GM15510 (cell line): ENCODE data around the gene KY.

Experiments
- POLR2A ChIP-seq: IDR thresholded peaks from 3 replicates; pipeline ENCODE4 v1.6.1; 2011; ENCODE audit warnings: borderline replicate concordance; ENCODE audit not compliant: insufficient read length; ENCODE audit errors: extremely low read depth

The KY gene

DNA sequence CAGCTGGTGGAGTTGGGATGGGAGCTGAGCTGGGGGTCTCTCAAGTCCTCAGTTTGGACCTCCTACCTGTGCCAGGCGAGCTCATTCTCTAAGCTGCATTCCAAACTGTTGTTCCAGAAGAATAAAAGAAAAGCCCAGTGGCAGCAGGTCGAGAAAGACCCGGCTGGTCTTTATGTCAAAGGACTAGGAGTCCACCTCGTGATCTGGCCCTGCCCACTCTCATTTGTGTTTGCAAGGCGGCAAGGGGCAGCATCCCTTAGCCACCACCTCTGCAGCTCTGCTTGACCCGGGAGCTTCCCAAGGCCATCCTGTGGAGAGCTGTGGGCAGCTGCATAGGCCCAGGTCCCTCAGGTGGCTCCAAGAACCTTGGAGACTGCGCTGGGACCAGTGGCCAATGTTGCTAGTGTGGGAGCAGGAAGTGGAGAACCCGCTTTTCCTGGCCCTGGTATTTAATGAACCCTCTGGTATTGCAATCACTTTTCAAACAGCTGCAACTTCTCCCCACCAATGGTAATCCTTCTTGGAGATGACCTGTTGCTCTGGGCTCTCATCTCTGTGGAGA is 30.9 kb downstream of the KY start:
- no peak for TF ChIP-seq POLR2A

DNA sequence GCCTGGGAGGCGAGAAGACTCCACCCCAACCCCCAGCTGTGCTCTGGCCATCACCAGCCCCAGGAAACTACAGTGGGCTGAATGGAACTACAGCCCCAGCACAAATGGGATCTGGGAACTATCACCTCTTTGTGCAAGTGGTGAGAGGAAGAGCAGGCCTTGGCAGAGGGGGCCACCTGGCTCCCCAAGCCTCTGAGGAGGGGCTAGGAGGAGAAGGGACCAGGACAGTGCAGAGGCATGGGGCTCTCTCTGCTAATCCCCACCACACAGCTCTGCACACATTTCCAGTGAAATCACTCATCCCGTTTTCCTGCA is 31.6 kb downstream of the KY start:
- TF ChIP-seq POLR2A = no peak

DNA sequence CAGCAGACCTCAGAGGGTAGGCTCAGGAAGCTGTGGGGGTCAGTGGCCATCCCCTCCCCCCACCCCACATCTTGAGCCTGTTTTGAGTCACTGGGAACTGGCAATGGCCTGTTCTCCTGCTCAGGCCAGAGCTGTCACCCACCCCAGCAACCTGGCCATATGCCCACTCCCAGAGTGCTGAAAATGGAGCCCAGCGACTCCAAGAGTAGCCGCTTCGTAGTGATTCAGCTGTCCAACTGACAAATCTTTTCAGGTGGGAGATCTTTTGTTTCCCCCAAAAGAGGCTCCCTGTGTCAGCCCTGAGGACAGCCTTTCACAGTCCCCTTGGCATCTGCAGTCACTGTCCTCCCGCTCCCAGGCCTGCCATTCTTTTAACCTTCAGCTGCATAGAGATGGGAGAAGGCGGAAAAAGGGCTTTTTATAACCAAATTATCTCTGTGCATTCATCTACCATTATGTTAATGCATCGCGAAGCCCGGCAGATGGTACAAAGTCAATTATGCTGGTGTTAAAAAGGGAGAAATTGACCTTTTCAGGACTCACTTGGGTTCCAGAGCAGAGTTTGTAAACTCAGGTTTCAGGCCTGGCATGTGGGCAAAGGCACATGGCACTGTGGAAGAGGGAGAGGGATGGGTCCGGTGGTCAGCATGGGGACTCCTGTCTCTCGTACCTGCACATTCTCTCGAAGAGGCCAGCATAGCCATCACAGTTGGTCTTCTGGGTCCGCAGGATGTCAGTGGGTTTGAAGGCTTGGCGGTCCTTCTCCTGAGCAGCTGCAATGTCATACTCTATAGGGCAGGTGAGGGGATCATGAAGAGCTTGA is 32.1 kb downstream of the KY start:
- TF ChIP-seq POLR2A = no peak

DNA sequence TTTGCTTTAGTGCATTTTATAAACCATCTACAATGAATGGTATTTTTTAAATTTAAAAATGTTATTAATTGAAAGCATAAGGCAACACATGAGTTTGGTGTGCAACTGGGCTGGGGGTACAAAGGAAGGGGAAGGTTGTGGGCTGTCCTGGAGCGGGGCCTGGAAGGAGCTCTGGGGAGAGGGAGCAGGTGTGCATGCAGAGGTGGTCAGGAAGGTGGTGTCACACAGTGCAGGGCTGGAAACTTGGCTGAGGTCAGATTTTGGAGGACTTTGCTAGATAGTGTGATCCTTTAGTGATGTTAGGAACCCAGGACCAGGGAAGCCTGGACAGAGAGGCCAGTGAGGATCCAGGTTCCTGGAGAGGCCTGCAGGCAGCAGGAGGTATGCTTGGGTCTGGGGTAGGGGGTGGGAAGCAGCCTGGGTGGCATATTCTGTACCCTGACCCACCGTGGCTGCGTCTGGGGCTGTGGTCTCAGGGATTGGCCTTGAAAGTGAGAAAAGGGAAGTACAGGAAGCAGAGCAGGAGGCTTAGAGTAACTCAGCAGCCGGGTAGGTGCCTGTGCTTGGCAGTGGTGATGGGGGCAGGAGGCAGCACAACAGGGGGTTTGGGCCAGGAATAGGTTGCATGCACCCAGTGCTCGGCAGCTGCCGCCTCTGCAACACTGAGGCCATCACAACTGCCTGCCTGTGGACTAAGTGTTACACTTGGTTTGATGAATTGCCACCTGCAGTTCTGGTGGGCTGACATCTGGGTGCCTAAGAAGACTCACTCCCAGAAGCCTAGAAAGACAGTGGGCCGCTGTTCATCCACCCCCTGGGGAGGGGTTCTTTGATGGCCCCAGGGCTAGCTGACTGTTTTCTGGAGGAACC is 33.0 kb downstream of the KY start:
- no peak for TF ChIP-seq POLR2A

DNA sequence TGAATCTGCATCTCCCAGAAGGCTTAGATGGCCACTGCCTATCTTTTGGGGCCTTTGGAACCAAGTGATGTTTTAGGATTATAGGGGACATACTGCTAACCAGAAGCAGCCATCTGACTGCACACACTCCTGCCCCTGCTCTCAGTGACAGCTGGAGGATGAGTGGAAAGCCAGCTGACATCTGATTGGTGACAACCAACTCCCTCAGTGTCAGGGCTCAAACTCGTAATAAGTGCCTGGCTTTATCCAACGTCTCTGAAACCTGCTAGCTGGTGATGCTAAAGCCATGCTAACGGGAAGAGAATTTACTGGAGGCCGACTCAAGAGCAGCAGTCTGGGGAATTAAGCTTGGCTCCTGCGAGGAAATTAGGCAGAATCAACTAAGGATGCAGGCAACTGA is 35.1 kb downstream of the KY start:
- TF ChIP-seq POLR2A = no peak

DNA sequence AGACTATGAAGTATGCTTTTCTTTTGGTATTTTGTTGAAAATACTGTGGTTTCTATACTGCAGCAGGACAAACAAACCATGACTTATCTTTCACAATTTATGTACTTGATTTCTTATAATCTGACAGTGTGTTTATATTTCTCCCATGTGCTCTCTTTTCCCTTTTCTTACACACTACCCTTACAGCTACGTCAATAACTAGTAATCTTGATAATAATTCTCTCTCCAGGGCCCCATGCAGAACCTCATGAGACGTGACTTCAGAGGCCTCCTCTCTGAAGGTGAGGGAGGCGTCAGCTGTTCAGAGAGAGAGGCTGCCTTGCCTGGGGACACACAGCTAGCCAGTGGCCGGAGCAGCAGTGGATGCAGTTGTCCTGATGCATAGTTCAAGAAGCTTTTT is 35.9 kb downstream of the KY start:
- no peak for TF ChIP-seq POLR2A

DNA sequence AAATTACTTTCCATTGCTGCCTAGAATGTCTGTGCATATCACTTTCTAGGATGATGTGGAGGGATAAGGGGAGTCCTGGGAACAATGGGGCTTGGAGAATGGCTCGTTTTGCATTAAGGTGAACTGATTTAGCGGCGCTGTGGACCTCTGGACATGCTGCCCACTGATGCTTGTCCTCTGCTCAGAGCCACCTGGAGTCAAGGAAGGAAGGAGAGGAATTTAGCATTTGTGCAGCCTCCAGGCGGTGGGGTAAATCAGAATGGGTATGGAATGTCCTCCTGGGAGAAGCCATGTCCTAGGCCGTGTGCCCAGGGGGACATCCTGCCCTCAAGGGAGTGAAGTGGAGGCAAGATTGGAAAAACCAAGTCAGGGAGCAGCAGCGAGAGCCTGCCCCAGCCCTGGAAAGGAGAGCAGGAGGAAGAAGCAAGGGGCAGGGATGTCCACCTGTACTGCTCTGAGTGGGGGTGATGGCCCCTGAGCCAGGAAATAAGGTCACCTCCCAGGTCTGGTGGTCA is 37.8 kb downstream of the KY start:
- no peak for TF ChIP-seq POLR2A

DNA sequence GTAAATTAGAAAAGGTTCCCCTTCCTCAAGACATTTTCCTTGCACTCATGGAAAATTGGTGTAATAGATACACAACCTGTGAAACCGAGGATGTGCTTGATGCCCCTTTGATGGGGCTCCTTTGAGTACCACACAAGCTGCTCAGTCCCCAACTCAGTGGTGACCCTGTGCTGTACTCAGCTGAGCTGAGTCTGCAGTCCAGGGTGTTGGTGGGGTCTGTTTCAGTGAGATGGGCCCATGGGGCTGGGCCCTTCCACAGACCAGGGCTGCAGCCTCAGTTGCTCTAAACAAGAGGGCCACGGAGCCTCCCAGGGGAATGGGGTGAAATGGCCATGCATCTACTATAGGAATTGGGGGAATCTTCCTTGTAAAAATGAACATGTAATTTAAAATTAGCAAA is 39.3 kb downstream of the KY start:
- TF ChIP-seq POLR2A = no peak

DNA sequence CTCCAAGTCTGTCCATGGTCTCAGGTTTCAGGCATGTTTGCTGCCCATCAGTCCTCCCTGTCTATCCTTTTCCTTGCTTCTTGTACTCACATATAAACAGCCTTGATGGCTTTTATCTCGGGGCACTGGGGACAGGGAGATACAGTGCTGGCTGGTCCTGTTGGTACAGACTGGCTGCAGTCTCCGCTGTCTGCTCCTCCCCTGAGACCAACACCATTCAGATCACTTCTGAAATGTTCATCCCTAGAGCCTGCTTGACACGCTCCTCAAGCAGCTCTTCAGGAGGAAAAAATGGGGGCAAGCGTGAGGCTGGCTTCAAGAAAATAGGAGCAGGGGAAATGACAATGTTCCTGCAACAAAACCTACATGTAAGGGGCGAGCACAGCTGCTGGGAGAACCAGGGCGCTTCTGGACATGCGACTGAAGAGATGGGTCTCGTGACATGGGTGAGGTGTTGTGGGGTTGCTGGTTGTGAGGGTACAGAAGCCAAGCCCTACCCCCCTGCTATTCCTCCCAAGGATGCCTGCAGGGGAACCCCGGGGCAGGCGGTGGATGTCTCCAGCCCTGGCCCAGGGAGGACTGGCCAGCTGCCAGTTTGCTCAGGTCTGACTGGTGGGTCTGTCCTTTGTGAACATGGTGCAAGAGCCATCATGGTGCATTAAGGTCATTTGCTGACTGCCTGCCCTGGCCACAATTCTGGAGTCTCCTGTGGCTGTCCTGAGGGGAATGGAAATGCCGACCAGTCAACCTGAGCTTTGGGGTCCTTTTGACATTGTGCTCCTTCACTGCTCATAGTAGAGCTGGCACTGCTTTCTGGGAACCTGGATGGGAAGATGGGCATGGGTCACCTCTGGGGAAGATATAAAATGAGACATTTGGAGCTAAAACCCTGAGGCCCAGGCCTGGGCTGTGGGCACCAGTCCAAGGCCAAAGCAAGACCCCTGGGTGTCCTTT is 40.1 kb downstream of the KY start:
- TF ChIP-seq POLR2A = no peak

DNA sequence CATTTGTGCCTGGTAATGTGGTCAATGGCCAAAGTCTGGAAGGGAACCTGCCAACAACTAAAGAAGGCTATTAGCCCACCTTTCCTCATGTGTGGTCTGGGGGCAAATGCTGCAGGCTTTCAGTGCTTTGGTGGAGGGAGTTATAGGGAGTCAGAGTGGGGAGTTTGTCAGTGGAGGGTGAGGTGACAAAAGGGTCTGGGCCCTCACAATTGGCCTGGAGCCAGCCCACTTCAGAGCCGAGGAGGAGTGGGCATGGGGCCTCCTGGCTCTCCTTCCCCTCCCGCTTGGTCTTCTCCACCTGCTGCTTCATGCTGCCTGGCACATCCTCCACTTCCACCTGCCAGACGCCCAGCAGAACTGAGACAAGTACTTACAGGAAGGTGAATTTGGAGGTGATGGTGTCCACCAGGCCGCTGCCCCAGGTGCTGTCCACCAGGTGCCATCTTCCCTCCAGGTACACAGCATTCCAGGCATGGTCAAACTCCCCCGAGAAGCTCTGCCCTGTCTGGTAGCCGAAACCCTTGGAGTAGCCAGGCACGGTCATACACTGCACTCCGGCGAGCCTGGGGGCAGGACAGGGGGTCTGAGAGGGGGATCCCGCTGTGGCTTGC is 40.9 kb downstream of the KY start:
- no peak for TF ChIP-seq POLR2A

DNA sequence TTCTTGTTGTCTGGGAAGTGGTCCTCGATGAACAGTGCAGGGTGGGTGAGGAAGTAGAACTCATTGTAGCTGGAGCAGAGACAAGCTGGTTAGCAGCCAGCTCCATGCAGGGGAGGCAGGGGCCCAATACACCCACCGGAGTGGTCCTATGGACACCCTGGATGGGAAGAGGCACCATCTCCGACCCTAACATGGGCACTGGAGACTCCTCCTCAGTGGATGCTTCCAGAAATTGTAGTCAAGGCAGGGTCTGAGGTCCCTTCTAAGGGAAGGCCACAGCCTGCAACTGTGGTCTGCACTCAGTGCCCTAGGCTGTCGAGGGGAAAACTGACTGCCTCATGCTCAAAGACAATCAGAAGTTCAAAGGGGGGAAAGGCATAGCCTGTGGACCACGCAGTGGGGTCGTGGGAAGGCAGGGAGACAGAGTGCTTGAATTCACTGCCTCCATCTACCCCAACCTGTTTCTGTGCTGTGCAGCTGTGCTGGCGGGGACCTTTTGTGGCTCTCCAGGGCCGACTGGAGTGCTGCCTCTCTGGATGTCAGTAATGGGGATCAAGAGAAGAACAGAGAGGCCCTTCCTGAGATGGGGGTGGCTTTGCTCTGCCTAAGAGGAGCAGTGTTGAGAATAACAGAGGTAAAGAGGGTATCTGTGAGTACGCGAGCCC is 41.9 kb downstream of the KY start:
- no peak for TF ChIP-seq POLR2A

DNA sequence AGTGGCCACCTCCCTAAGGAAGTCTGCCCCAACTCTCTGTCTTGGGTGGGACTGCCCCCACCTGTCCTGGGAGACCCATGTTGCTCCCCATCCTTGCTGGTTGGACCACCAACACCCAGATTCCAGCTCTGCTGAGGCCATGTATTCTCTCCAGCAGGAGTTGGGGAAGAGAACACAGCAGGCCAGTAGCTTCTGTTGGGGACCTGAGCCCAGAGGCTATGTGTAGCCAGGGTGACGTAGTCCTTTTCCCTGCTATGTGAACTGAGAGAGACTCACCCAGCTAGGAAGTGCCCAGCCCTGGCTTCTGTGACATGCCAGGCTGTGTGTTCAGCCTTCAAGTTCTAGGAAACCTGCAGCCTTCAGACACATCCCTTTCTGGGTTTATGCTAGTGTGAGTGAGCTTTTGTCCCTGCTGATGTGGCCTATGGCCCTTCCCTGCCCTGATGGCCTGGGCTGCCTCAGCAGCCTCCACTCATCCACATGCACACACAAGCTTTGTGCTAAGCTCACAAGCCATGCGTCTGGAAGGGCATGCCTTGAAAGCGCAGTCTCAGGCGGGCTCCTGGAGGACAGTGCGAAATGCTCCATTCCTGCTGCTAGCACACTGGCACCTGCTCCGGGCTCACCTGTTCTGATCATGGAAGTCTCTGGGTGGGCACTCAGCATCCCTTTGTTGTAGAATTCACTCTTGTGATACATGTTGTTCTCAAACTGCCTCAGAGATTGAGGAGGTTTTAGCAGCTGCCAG is 42.6 kb downstream of the KY start:
- no peak for TF ChIP-seq POLR2A
